K562 (cell line): ENCODE results near the gene SUPT7L.

Source experiments
- DPF2 ChIP-seq: fragments of 450-650 bp; IDR thresholded peaks from 2 replicates; pipeline ENCODE4 v1.6.1; 2016
- EGR1 ChIP-seq: fragments of 450-650 bp; conservative IDR thresholded peaks from 2 replicates; pipeline ENCODE4 v1.6.1; 2017; ENCODE audit warnings: mild to moderate bottlenecking
- EP300 ChIP-seq: IDR thresholded peaks from 2 replicates; pipeline ENCODE4 v1.6.1; 2012; ENCODE audit warnings: low read length, improper control_type of control experiment
- ETS2 ChIP-seq: IDR thresholded peaks from 2 replicates; pipeline ENCODE4 v1.6.1; 2016; ENCODE audit warnings: borderline replicate concordance, missing genetic modification characterization, mild to moderate bottlenecking, moderate library complexity, missing compliant biosample characterization; ENCODE audit not compliant: poor library complexity, severe bottlenecking
- SPI1 ChIP-seq: IDR thresholded peaks from 2 replicates; pipeline ENCODE4 v1.6.1; 2011; ENCODE audit warnings: low read depth, low read length, control low read depth, borderline replicate concordance
- TAL1 ChIP-seq: fragments of 450-650 bp; IDR thresholded peaks from 2 replicates; pipeline ENCODE4 v1.6.1; 2016; ENCODE audit warnings: mild to moderate bottlenecking
- TCF7L2 ChIP-seq: fragments of 150-350 bp; IDR thresholded peaks from 2 replicates; pipeline ENCODE4 v1.6.1; 2016; ENCODE audit warnings: low read depth, mild to moderate bottlenecking, low read length, moderate library complexity
- TEAD4 ChIP-seq, 2 experiments: sonication (generic) in 1 of 2; formaldehyde crosslinking in 1 of 2; IDR thresholded peaks; 2 replicates each; pipeline versions ENCODE4 v1.6.1 to v1.8.0; 2012 to 2022; ENCODE audit warnings: borderline replicate concordance in 1 of 2, inconsistent platforms in 1 of 2, low read length in 1 of 2, mild to moderate bottlenecking in 1 of 2, missing genetic modification reagents in 1 of 2
- TSC22D4 ChIP-seq: fragments of 450-650 bp; IDR thresholded peaks from 2 replicates; pipeline ENCODE4 v1.6.1; 2016; ENCODE audit warnings: missing genetic modification characterization, missing biosample characterization, control low read depth
- TF ChIP-seq, protein P1 (sequence below): sonication (generic); formaldehyde crosslinking; IDR thresholded peaks from 2 replicates; pipeline ENCODE4 v1.8.1; 2023; ENCODE audit warnings: mild to moderate bottlenecking, missing genetic modification reagents
- TF ChIP-seq, protein P2 (sequence below), 2 experiments: fragments of 450-650 bp in 1 of 2; IDR thresholded peaks; 2 replicates each; pipeline ENCODE4 v1.6.1; 2011 to 2017; ENCODE audit warnings: low read depth in 2 of 2, antibody characterized with exemption in 1 of 2, borderline replicate concordance in 1 of 2, low read length in 1 of 2, mild to moderate bottlenecking in 1 of 2, mixed read lengths in 1 of 2; ENCODE audit not compliant: control insufficient read depth in 1 of 2

DNA sequence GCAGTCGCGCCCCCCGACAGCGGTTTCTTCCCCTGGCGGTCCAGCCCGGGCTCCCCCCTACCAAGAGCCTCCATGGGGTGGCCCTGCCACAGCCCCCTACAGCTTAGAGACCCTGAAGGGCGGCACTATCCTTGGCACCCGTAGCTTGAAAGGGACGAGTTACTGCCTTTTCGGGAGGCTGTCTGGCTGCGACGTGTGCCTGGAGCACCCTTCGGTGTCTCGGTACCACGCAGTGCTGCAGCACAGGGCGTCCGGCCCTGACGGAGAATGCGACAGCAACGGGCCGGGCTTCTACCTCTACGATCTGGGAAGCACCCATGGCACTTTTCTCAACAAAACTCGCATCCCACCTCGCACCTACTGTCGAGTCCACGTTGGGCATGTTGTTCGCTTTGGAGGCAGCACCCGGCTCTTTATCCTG, 750 bp upstream of the SUPT7L start:
- TF ChIP-seq EGR1 (no peak), TAL1 (no peak), TSC22D4 (tag) (no peak), TCF7L2 (no peak), SPI1 (no peak), ETS2 (tag) (no peak), EP300 (no peak), TEAD4 (IDR thresholded peaks at IDR 0.05; ENCODE audit: low read length) (no peak), TEAD4 (CRISPR knock-in tag; IDR thresholded peaks at IDR 0.05; ENCODE audit: borderline replicate concordance) (no peak), DPF2 (no peak)
- TF ChIP-seq, protein P1, sequence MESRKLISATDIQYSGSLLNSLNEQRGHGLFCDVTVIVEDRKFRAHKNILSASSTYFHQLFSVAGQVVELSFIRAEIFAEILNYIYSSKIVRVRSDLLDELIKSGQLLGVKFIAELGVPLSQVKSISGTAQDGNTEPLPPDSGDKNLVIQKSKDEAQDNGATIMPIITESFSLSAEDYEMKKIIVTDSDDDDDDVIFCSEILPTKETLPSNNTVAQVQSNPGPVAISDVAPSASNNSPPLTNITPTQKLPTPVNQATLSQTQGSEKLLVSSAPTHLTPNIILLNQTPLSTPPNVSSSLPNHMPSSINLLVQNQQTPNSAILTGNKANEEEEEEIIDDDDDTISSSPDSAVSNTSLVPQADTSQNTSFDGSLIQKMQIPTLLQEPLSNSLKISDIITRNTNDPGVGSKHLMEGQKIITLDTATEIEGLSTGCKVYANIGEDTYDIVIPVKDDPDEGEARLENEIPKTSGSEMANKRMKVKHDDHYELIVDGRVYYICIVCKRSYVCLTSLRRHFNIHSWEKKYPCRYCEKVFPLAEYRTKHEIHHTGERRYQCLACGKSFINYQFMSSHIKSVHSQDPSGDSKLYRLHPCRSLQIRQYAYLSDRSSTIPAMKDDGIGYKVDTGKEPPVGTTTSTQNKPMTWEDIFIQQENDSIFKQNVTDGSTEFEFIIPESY = no peak
- TF ChIP-seq, protein P2, sequence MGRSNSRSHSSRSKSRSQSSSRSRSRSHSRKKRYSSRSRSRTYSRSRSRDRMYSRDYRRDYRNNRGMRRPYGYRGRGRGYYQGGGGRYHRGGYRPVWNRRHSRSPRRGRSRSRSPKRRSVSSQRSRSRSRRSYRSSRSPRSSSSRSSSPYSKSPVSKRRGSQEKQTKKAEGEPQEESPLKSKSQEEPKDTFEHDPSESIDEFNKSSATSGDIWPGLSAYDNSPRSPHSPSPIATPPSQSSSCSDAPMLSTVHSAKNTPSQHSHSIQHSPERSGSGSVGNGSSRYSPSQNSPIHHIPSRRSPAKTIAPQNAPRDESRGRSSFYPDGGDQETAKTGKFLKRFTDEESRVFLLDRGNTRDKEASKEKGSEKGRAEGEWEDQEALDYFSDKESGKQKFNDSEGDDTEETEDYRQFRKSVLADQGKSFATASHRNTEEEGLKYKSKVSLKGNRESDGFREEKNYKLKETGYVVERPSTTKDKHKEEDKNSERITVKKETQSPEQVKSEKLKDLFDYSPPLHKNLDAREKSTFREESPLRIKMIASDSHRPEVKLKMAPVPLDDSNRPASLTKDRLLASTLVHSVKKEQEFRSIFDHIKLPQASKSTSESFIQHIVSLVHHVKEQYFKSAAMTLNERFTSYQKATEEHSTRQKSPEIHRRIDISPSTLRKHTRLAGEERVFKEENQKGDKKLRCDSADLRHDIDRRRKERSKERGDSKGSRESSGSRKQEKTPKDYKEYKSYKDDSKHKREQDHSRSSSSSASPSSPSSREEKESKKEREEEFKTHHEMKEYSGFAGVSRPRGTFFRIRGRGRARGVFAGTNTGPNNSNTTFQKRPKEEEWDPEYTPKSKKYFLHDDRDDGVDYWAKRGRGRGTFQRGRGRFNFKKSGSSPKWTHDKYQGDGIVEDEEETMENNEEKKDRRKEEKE (IDR thresholded peaks at IDR 0.05; ENCODE audit: borderline replicate concordance in 1 of 2, control insufficient read depth in 1 of 2, low read depth in 2 of 2, low read length in 1 of 2) = no peak
